ENCODE measurements around the gene MOB1A. TPM values are rescaled to one million over a fixed set of nuclear protein-coding genes. Genes with fewer than 3 reads are reported as not detected.

Gene MOB1A
- total RNA-seq, 2 donors from 2014 or later = 47.8 TPM

GRCh38 chr2:74179063-74179865 lies 585 bp upstream of the MOB1A start:
- TF ChIP-seq CTCF (IDR thresholded peaks at IDR 0.05) = peak in 1 of 2 donors; percentile 37
- peak overlapping the region; percentile 92 to 97 for H3K27ac ChIP-seq
- no peaks in the 10 kb centered on the region for H3K27me3 ChIP-seq
- peak; percentile 50 for DNase-seq (ENCODE audit: low spot score)
- H3K36me3 ChIP-seq = no peaks in the 10 kb centered on the region
- H3K9me3 ChIP-seq = no peaks in the 10 kb centered on the region
- peak overlapping the region; percentile 81 to 98 for H3K4me3 ChIP-seq
- H3K4me1 ChIP-seq = peaks cover 0 to 25% of the 10 kb centered on the region in 2 donors

- Histone ChIP-seq H3K4me3 (peak overlapping the region; percentile 81 to 98), H3K36me3 (no peaks in the 10 kb centered on the region), H3K27ac (peak overlapping the region; percentile 92 to 97), H3K27me3 (no peaks in the 10 kb centered on the region), H3K9me3 (no peaks in the 10 kb centered on the region), H3K4me1 (peaks cover 0 to 28% of the 10 kb centered on the region in 2 donors)
- no peak for DNase-seq (ENCODE audit: low spot score)
- TF ChIP-seq CTCF (IDR thresholded peaks at IDR 0.05) = no peak
Measured at GRCh38 chr2:74177696-74178095, 983 bp downstream of the MOB1A start.

- H3K9me3 ChIP-seq = no peaks in the 10 kb centered on the region
- no peak for TF ChIP-seq CTCF (IDR thresholded peaks at IDR 0.05)
- H3K4me3 ChIP-seq = no peak overlapping the region
- H3K27me3 ChIP-seq = no peaks in the 10 kb centered on the region
- no peak for DNase-seq (ENCODE audit: low spot score)
- no peak overlapping the region for H3K27ac ChIP-seq
- H3K36me3 ChIP-seq = peaks cover 17% of the 10 kb centered on the region
- peaks cover 0 to 28% of the 10 kb centered on the region in 2 donors for H3K4me1 ChIP-seq
Measured at GRCh38 chr2:74174909-74175308, 3.8 kb downstream of the MOB1A start.

- Histone ChIP-seq H3K36me3 (peaks cover 74% of the 10 kb centered on the region), H3K4me1 (peaks cover 0 to 3% of the 10 kb centered on the region in 2 donors)
Measured at GRCh38 chr2:74168739-74169138, 9.9 kb downstream of the MOB1A start.

GRCh38 chr2:74164761-74165160 lies 13.9 kb downstream of the MOB1A start:
- no peak overlapping the region for H3K27ac ChIP-seq
- no peak overlapping the region for H3K4me3 ChIP-seq
- H3K36me3 ChIP-seq = peaks cover 89% of the 10 kb centered on the region
- TF ChIP-seq CTCF (IDR thresholded peaks at IDR 0.05) = no peak
- DNase-seq (ENCODE audit: low spot score) = no peak
- no peaks in the 10 kb centered on the region for H3K4me1 ChIP-seq
- H3K9me3 ChIP-seq = peaks cover 0 to 4% of the 10 kb centered on the region in 2 donors
- no peaks in the 10 kb centered on the region for H3K27me3 ChIP-seq

More at GRCh38 chr2:74168739-74169138, 9.9 kb downstream of the MOB1A start:
- no peak overlapping the region for H3K27ac ChIP-seq
- no peak overlapping the region for H3K4me3 ChIP-seq
- DNase-seq (ENCODE audit: low spot score) = no peak
- H3K9me3 ChIP-seq = peaks cover 0 to 4% of the 10 kb centered on the region in 2 donors
- H3K27me3 ChIP-seq = no peaks in the 10 kb centered on the region
- no peak for TF ChIP-seq CTCF (IDR thresholded peaks at IDR 0.05)
